ENCODE measurements around the gene NCMAP. TPM values are rescaled to one million over a fixed set of nuclear protein-coding genes. Genes with fewer than 3 reads are reported as not detected.

The NCMAP gene
- total RNA-seq: not detected in 2 replicates

DNA sequence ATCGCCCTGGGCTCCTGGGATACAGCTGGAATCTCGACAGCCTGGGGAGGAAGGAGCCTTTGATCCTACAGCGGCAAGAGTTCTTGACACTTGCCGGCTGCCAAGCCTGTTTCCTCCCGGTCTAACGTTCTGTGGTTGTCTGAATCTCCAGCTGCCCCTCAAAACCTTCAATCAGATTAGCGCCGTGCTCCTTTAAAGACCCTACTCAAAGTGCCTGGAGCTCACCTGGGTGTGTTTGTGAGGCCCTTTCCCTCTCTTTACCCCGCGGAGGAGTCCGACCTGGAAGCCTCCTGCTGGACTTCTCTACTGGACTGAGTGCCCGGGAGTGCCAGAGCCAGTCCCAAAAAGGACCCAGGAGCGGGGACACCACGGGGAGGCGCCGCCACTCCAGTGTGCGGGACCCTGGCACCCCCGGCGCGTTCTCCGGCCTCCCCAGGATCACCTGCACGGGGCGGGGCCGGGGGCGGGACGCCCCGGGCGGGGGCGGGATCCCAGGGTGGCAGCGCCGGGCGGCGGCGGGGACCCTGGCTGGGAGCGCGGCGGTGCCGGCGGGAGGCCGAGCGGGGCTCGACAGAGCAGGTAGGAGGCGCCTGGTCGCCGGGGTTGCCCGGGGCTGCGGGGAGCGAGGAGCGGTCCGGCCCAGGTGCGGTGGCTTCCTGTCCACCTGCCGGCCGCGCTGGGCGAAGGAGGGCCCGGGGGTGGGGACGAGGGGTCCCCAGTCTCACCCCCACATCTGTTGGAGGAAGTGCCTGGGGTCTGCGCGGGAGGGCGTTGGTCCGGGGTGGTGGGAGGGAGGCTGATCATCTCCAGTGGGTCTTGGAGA, at the start of gene NCMAP:
Gene NCMAP (plus strand): TSS at position 497 of the 823 bp plus-strand sequence. CDS start 39,344 bp downstream, outside the sequence.

GRCh38 chr1:24642481-24643362, 86.8 kb downstream of the NCMAP start, which contains the start of gene SRRM1:
Gene SRRM1, plus strand, starts transcription at chr1:24643302. Its CDS starts 25 bp downstream, at chr1:24643327.

Other genes with a start within 250 kb of the NCMAP start
- gene GRHL3, start 236.7 kb upstream of the NCMAP start, total RNA-seq: 0.10 and 0.53 TPM in 2 replicates
- gene STPG1, start 142.3 kb upstream of the NCMAP start, total RNA-seq: 6.2 and 9.1 TPM in 2 replicates
- gene NIPAL3, start 140.3 kb upstream of the NCMAP start, total RNA-seq: 20.5 and 23.2 TPM in 2 replicates
- gene RCAN3, start 53.3 kb upstream of the NCMAP start, total RNA-seq: 4.6 and 4.7 TPM in 2 replicates
- gene SRRM1, start 87.2 kb downstream of the NCMAP start, total RNA-seq: 39.2 and 65.4 TPM in 2 replicates
- gene CLIC4, start 189.4 kb downstream of the NCMAP start, total RNA-seq: 614 and 615 TPM in 2 replicates

Measured in mammary microvascular endothelial cell (primary cell).